ENCODE data around the gene ZSCAN18. TPM values are rescaled to one million over a fixed set of nuclear protein-coding genes. Genes with fewer than 3 reads are reported as not detected.

ZSCAN18 gene
- total and polyA plus RNA-seq, 2 of the 13 experiments (the other 11 are each of a cell fraction or from before 2014, with no cell fraction given) = not detected

- TF ChIP-seq POLR2AphosphoS5 (IDR thresholded peaks at IDR 0.05; ENCODE audit: low read depth, low read length) (no peak), SNAPC4 (CRISPR knock-in tag; IDR thresholded peaks at IDR 0.05) (no peak), ZNF512 (CRISPR knock-in tag; IDR thresholded peaks at IDR 0.05) (no peak), ZNF766 (CRISPR knock-in tag; IDR thresholded peaks at IDR 0.05; ENCODE audit: borderline replicate concordance) (no peak), TARDBP (CRISPR knock-in tag; IDR thresholded peaks at IDR 0.05) (no peak), ZHX1 (CRISPR knock-in tag; IDR thresholded peaks at IDR 0.05; ENCODE audit: low read depth) (no peak), POLR2A (IDR thresholded peaks at IDR 0.05; ENCODE audit: insufficient read depth in 1 of 2, low read depth in 2 of 2, low read length in 2 of 2) (no peak)
These were observed 12.6 kb downstream of the ZSCAN18 start (continued) for GRCh38 chr19:58085348-58085875.
